Inferior parietal cortex (tissue), 1 donor: Measurements from ENCODE around the gene CXADR.

Experiments used
- DNase-seq: peaks from one replicate; pipeline ENCODE4 v3.0.0-alpha.2; 2016; ENCODE audit errors: extremely low spot score

CXADR gene

GRCh38 chr21:17540530-17540929, 27.7 kb downstream of the CXADR start:
- DNase-seq: no peak

DNA sequence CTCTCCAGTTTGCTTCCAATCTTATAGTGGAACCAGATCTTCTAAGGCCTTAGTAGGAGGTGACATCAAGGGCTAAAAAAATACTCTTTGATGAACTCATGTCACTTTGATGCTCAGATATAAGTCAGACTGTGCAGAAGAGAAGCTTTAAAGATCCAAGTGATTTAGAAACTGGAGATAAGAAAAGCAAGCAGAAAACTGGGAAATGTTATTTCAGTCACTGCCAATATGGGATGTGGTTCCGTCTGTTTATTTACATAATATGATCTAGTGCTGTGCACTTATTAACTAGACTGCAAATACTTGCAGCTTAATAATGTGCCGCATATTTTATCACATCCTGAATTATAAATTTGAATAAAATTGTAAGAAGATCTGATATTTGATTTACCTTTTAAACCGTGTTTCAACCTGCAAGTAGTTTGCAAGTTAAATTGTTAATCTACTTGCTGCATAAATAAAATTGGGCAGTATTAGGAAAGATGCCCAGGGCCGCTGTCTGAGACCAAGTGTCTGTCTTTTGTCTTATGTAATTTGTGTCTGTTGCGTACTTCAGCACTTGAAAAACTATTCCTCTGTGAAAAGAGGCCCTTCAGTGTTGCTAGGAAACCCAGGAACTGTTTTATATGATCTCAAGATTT, 29.6 kb downstream of the CXADR start:
- DNase-seq: no peak

DNA sequence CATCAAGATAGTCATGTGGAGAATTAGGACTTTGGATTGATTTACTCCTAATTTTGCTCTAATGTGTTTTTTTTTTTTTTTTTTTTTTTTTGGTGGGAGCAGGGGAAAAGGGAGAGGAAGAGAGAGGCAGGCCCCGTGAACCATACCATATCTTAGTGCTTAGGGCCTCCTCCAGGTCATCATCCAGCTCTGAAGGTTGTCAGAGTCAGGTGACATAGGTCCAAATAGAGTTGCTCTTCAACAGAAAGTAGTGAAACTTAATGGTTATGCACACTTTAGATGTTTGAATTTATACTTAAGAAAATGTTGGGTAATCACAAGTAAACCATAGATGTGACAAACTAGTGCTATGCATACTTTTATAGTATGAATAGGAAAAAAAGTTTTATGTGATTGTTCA, 32.2 kb downstream of the CXADR start:
- no peak for DNase-seq

GRCh38 chr21:17548262-17548661, 35.4 kb downstream of the CXADR start:
- DNase-seq: no peak

GRCh38 chr21:17550671-17551308, 37.9 kb downstream of the CXADR start:
- no peak for DNase-seq

DNA sequence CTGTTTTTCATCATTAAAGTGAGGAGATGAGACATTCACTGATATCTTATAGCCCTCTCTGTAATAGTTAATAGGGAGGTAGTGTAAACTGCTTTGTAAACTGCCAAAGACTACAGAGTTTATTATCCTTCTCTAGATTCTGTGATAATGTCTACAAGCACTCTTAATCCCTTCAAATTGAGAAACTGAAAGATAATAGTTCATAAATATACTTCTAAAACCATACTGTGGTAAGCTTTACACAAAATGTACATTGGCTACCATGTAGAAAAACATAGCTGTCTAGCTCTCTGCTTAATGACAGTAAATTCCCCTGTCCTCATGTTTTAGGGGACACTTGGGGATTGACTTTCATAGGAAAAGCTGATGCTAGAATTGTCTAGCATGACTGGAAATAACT, 39.6 kb downstream of the CXADR start:
- no peak for DNase-seq

DNA sequence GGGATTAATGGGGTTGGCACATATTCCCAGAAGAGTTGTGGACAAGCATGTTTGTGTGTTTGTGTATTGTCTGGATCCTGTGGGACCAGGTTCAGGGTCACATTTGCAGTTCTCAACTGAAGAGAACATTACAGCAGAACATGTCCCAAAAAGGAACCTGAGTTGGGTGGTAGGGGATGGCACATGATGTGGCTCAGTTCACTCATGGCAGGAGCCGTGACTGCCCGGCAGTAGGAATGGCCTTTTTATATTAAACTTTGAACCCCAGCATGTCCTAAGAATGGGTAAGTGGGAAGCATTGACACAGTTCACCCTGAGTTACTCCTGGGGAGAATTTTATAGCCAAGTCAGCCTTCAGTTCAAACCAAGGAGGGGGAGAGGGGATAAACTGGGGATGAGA, 41.3 kb downstream of the CXADR start:
- no peak for DNase-seq

- peak; percentile 73 for DNase-seq
Observed at GRCh38 chr21:17554679-17555465, 42.0 kb downstream of the CXADR start.

GRCh38 chr21:17560377-17561025, 47.7 kb downstream of the CXADR start:
- DNase-seq: no peak

- no peak for DNase-seq
Observed at GRCh38 chr21:17570786-17571185, 57.9 kb downstream of the CXADR start.

- no peak for DNase-seq
Observed at GRCh38 chr21:17572431-17572830, 59.6 kb downstream of the CXADR start.

DNA sequence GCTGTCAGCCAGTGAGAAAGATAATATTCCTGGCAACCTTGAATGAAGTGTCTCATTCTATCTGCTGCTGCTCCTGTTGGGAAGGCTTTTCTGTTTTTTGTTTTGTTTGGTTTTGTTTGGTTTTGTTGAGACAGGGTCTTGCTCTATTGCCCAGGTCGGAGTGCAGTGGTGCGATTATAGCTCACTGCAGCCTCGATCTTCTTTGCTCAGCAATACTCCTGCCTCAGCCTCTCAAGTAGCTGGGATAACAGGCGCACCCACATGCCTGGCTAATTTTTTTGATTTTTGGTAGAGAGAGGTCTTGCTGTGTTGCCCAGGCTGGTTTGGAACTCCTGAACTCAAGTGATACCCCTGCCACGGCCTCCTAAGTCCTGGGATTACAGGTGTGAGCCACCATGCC, 62.2 kb downstream of the CXADR start:
- DNase-seq: no peak

DNA sequence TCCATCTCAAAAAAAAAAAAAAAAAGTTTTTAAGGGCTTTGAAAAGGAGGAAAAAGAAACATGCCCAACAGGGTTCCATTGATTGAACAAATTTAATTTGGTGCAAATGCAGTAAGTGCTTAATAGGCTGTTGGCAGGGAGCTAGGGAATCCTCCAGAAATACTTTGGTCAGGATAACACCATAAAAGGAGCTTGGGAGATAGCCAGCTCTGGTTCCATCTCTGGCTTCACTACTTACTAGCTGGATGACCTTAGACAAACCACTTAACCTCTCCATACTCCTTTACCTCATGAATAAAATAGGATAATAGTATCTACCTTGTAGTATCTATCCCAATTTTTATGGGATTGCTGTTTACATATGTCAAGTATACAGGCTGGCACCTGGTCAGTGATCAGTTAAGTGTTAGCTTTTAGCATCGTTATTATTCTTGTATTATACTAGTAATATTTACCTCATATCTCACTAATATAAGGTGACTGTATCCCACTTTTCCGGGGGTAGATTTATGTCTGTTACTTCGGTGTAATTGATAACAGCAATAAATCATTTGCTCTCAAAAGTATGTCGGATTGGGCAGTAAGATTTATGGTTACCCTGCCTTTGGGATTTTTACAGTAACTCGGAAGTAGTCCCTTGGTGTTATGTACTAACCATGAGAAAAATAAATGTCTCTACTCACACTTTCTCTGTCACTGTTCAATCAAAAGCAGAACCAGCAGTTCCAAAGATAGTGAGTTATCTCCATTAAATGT, 63.4 kb downstream of the CXADR start:
- no peak for DNase-seq

GRCh38 chr21:17577701-17578100, 64.9 kb downstream of the CXADR start:
- DNase-seq: no peak

GRCh38 chr21:17578162-17578561, 65.3 kb downstream of the CXADR start:
- DNase-seq: no peak

DNA sequence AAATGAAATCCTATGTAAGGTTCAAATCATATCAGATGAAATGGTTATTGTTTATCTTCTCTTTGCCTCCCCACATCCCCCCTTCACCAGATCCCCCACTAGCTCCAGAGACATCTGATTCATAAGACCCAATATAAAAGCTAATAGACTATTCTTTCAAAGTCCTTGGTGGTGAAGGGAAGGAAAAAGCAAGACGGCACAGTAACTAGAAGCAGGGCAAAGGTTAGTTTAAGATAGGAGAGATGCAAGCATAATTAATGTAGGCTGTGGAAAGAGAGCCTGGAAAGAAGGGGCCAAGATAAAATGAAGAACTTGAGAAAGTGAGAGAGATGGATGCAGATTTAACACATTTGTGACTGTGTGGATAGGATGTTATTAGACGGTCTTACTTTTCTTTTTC, 66.0 kb downstream of the CXADR start:
- DNase-seq: no peak

DNA sequence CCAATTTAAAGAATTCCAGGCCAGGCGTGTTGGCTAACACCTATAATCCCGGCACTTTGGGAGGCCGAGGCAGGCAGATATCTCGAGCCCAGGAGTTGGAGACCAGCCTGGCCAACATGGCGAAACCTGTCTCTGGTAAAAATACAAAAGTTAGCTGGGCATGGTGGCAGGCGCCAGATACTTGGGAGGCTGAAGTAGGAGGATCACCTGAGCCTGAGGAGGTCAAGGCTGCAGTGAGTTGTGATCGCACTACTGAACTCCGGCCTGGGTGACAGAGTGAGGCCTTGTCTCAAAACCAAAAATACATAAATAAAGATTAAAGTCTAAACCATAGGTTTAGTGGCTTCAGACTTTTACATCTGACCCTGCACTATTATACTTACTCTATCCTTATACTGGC, 67.5 kb downstream of the CXADR start:
- no peak for DNase-seq

DNA sequence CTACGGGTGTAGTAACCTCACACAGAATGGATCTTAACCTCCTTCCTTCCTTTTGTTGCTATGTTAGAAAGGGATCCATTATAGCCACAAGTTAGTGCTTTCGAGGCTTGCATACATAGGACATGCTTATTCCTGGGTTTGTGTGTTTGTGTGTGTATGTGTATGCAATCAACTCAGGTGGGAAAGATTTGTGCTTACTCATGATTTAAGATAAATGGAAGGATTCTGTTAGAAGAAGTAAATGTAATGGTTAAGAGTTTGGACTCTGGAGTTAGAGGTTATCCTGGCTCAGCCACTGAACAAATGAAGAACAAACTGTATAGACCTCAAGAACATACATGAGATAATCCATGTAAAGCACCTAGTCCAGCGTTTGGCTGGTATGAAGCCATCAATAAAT, 71.1 kb downstream of the CXADR start:
- no peak for DNase-seq

- DNase-seq: peak; percentile 85
Observed at GRCh38 chr21:17585875-17586450, 73.1 kb downstream of the CXADR start.

DNA sequence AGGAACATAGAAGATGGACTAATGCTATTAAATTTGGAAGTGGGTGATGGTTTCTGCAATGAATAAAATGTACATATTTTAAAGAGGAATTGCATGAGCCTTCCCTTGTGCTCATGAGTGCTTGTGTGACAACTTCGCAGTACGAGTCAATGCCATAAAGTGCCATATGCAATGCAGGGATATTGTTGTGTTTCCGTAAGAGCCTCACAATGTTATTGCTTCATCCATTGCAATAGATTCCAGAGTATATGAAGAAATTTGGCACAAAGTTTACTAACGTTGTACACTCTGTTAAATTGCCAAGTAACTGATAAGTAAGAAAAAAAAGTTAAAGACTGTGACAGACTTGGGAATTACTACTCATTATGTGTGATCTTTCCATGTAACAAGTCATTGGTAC, 77.6 kb downstream of the CXADR start:
- no peak for DNase-seq

- no peak for DNase-seq
Observed at GRCh38 chr21:17597680-17598079, 84.8 kb downstream of the CXADR start.
